HG03354 (cell line): ENCODE results near the gene MAPK11.

Experiments
- ATAC-seq: cut with Tn5 transposase; IDR thresholded peaks from one replicate; pipeline ENCODE4 v1.9.1; 2021; ENCODE audit warnings: mild to moderate bottlenecking; ENCODE audit not compliant: unreplicated experiment, poor library complexity, severe bottlenecking

Gene MAPK11

GRCh38 chr22:50297510-50298265, 27.5 kb upstream of the MAPK11 start:
- no peak for ATAC-seq

GRCh38 chr22:50296658-50297490, 26.7 kb upstream of the MAPK11 start:
- no peak for ATAC-seq

- ATAC-seq = no peak
Measured at GRCh38 chr22:50294319-50294656, 24.1 kb upstream of the MAPK11 start.

- no peak for ATAC-seq
Measured at GRCh38 chr22:50293441-50294318, 23.5 kb upstream of the MAPK11 start.

- ATAC-seq = no peak
Measured at GRCh38 chr22:50292643-50293440, 22.7 kb upstream of the MAPK11 start.

GRCh38 chr22:50289942-50290630, 19.9 kb upstream of the MAPK11 start:
- ATAC-seq = no peak

- ATAC-seq = no peak
Measured at GRCh38 chr22:50289151-50289941, 19.2 kb upstream of the MAPK11 start.

- no peak for ATAC-seq
Measured at GRCh38 chr22:50287731-50288130, 17.6 kb upstream of the MAPK11 start.

- no peak for ATAC-seq
Measured at GRCh38 chr22:50286701-50287318, 16.6 kb upstream of the MAPK11 start.

GRCh38 chr22:50286275-50286674, 16.1 kb upstream of the MAPK11 start:
- no peak for ATAC-seq

GRCh38 chr22:50285568-50286229, 15.5 kb upstream of the MAPK11 start:
- ATAC-seq = no peak

- no peak for ATAC-seq
Measured at GRCh38 chr22:50284479-50284878, 14.3 kb upstream of the MAPK11 start.

GRCh38 chr22:50283821-50284220, 13.6 kb upstream of the MAPK11 start:
- ATAC-seq = no peak

GRCh38 chr22:50282361-50283155, 12.4 kb upstream of the MAPK11 start:
- ATAC-seq = no peak

- no peak for ATAC-seq
Measured at GRCh38 chr22:50281957-50282356, 11.8 kb upstream of the MAPK11 start.

- ATAC-seq = no peak
Measured at GRCh38 chr22:50281384-50281760, 11.2 kb upstream of the MAPK11 start.
